ENCODE data around the gene BEND5. TPM values are rescaled to one million over a fixed set of nuclear protein-coding genes. Genes with fewer than 3 reads are reported as not detected.
A peak's percentile ranks its signal among the peaks of the same experiment; 100 is the strongest.

Gene BEND5
- polyA plus RNA-seq, 6 donors from 2014 or later = 38.1 to 62.9 (median 48.8) TPM

DNA sequence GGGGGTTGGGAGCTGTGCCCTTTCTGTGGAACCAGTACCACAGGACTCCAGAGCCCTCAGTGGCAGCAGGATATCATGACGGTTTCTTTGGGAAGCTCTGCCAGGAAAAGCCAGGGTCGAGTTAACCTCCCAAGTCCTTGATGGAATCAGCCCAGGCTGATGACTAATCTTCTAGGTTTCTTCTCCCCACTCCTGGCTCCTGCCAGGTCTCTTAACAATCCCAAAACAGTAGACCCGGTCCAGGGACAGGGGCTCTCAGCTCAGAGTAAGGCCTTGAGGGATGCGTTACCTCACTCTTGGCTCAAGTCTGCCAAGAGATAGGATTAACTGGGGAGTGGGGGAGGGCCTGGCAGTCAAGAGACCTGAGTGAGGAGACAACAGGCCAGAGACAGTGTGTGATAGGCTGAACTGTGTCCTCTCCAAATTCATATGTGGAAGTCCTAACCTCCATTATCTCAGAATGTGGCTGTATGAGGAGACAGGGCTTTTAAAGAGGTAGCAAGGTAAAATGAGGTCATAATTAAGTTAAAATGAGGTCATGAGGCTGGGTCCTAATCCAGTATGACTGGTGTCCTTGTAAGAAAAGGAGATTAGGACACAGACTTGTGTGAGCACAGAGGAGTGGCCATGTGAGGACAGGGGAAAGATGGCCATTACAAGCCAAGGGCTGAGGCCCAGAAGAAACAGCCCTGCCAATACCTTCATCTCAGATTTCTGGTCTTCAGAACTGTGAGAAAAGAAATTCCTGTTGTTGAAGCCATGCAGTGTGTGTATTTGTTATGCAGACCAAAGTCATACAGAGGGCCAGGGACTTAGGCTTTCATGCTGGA is 95.0 kb downstream of the BEND5 start:
- ATAC-seq (ENCODE audit: low read depth in 2 of 2) = no peak
- peaks cover 0 to 11% (median 4%) of the 10 kb centered on the region in 3 donors for H3K27me3 Mint-ChIP-seq
- no peak overlapping the region for H3K27ac Mint-ChIP-seq
- DNase-seq = no peak
- peaks cover 8 to 10% (median 8%) of the 10 kb centered on the region in 3 donors for H3K4me1 Mint-ChIP-seq
- H3K4me3 Mint-ChIP-seq = no peak overlapping the region
- no peaks in the 10 kb centered on the region for H3K36me3 Mint-ChIP-seq
- no peaks in the 10 kb centered on the region for H3K9me3 Mint-ChIP-seq

DNA sequence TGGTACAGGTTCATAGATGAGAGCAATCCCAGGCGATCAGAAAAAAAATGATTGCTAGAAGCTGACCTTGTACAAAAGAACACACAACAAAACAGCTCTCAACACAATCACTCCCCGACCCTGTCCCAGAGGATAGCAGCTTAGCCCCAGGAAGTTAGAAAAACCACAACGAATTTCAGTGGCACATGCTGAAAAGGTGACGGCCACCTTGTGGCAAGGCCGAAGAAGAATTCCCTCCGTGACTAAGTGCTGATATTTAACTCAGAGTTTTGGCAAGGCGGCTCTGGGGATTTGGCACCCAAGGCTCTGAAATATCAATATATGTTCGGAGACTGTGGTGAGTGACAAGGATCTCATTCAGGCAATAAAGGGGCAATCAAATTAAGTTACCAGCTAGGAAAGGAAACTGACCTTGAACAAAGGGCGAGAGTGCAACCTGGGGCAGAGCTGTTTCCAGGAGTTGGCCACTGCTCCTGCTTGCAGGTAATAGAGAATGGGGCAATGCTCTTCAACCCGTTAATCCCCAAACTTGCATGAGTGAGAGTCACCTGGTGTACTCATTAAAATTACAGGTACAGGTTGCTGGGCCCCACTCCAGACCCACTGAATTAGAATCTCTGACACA is 96.2 kb downstream of the BEND5 start:
- no peak for ATAC-seq (ENCODE audit: low read depth in 2 of 2)
- H3K9me3 Mint-ChIP-seq = no peaks in the 10 kb centered on the region
- no peak for DNase-seq
- H3K4me3 Mint-ChIP-seq = no peak overlapping the region
- peaks cover 8 to 10% (median 8%) of the 10 kb centered on the region in 3 donors for H3K4me1 Mint-ChIP-seq
- H3K27ac Mint-ChIP-seq = no peak overlapping the region
- no peaks in the 10 kb centered on the region for H3K36me3 Mint-ChIP-seq
- peaks cover 0 to 11% (median 0%) of the 10 kb centered on the region in 3 donors for H3K27me3 Mint-ChIP-seq

DNA sequence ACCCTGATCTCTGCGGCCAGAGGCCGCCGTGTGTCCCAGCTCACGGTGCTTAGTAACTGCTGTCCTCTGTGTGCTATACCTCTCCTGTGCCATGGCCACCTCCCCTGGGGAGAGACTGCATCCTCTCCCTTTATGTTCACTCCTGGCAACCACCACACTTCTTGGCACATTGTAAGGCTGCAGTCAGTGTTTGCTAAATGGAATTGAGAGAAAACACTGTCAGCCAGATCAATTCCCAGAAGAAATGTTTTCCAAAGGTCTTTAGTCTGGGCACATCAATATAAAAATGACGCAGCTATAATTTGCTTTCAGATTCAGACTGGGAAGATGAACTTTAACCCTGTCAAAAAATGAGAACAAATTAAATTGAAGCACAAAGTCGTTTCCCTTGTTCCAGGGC is 96.8 kb downstream of the BEND5 start:
- Mint-ChIP-seq H3K4me1 (peaks cover 8 to 10% (median 8%) of the 10 kb centered on the region in 3 donors), H3K9me3 (no peaks in the 10 kb centered on the region), H3K36me3 (no peaks in the 10 kb centered on the region), H3K27ac (no peak overlapping the region), H3K27me3 (peaks cover 0 to 16% (median 2%) of the 10 kb centered on the region in 3 donors), H3K4me3 (no peak overlapping the region)
- ATAC-seq (ENCODE audit: low read depth in 2 of 2) (no peak), DNase-seq (no peak)

DNA sequence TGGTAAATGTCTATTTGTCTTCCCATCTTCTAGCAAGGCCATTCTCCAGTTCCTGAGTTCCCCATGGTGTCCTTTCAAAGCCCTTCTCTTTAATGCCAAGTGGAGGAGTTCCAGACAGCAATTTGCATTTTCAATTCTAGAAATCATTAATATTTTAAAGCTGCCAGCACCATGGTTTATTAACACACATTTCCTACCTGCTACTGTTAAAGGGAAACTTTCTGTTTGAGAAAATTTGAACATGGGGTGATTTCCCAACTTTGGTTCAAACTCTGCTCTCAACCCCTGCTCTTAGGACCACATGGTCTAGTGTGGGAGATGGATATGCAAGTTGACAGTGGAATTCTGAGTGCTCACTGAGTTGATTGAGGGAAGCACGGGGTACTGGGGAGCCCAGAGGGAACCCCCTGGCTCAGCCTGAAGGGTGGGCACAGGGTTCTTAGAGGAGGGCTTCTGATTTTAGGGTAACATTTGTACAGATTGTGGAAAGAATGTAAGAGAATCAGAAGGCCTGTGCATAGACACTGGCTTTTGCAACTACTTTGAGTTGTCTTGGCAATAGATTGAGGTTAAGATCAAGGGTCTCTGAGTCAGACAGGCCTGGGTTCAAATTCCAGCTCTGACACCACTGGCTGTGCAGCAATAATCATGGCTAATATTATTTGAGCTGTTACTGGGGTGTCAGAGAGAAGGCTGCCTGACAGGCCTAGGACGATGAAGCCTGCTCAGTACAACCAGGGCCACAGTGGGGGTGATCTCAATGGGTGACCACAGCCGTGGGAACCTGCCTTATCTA is 97.8 kb downstream of the BEND5 start:
- Mint-ChIP-seq H3K4me1 (peaks cover 8 to 10% (median 8%) of the 10 kb centered on the region in 3 donors), H3K27ac (peak overlapping the region in 2 of 6 donors; percentile 31 to 47), H3K9me3 (no peaks in the 10 kb centered on the region), H3K4me3 (no peak overlapping the region), H3K36me3 (no peaks in the 10 kb centered on the region), H3K27me3 (peaks cover 3 to 25% (median 4%) of the 10 kb centered on the region in 3 donors)
- ATAC-seq (ENCODE audit: low read depth in 2 of 2) (no peak), DNase-seq (no peak)

Measured in naive B cell (primary cell).